HG03460 (cell line): ENCODE data around the gene F5.

Experiments
- ATAC-seq: cut with Tn5 transposase; IDR thresholded peaks from one replicate; pipeline ENCODE4 v1.9.1; 2021; ENCODE audit not compliant: unreplicated experiment

The F5 gene

GRCh38 chr1:169588785-169589485 lies 2.7 kb upstream of the F5 start:
- no peak for ATAC-seq

GRCh38 chr1:169588112-169588511 lies 1.8 kb upstream of the F5 start:
- no peak for ATAC-seq

GRCh38 chr1:169586067-169586394 lies 250 bp downstream of the F5 start:
- ATAC-seq = no peak

GRCh38 chr1:169585181-169585580 lies 1.1 kb downstream of the F5 start:
- no peak for ATAC-seq

- no peak for ATAC-seq
Observed at GRCh38 chr1:169584483-169585144, 1.7 kb downstream of the F5 start.

GRCh38 chr1:169577981-169578738 lies 8.1 kb downstream of the F5 start:
- ATAC-seq = no peak

GRCh38 chr1:169576935-169577331 lies 9.3 kb downstream of the F5 start:
- no peak for ATAC-seq

- no peak for ATAC-seq
Observed at GRCh38 chr1:169576241-169576934, 9.9 kb downstream of the F5 start.

- no peak for ATAC-seq
Observed at GRCh38 chr1:169574336-169574735, 11.9 kb downstream of the F5 start.

- ATAC-seq = no peak
Observed at GRCh38 chr1:169572187-169572586, 14.1 kb downstream of the F5 start.

- ATAC-seq = no peak
Observed at GRCh38 chr1:169571450-169571849, 14.8 kb downstream of the F5 start.

GRCh38 chr1:169570172-169570574 lies 16.1 kb downstream of the F5 start:
- no peak for ATAC-seq

GRCh38 chr1:169568497-169568896 lies 17.8 kb downstream of the F5 start:
- no peak for ATAC-seq

GRCh38 chr1:169565335-169566271 lies 20.7 kb downstream of the F5 start:
- no peak for ATAC-seq

- no peak for ATAC-seq
Observed at GRCh38 chr1:169563650-169564049, 22.6 kb downstream of the F5 start.

GRCh38 chr1:169563019-169563615 lies 23.2 kb downstream of the F5 start:
- ATAC-seq = no peak

- ATAC-seq = no peak
Observed at GRCh38 chr1:169561692-169562091, 24.6 kb downstream of the F5 start.

GRCh38 chr1:169557131-169557530 lies 29.1 kb downstream of the F5 start:
- ATAC-seq = no peak

GRCh38 chr1:169550294-169550693 lies 36.0 kb downstream of the F5 start:
- no peak for ATAC-seq

- ATAC-seq = no peak
Observed at GRCh38 chr1:169548282-169548681, 38.0 kb downstream of the F5 start.
